ENCODE measurements around the gene SWSAP1.

DNA sequence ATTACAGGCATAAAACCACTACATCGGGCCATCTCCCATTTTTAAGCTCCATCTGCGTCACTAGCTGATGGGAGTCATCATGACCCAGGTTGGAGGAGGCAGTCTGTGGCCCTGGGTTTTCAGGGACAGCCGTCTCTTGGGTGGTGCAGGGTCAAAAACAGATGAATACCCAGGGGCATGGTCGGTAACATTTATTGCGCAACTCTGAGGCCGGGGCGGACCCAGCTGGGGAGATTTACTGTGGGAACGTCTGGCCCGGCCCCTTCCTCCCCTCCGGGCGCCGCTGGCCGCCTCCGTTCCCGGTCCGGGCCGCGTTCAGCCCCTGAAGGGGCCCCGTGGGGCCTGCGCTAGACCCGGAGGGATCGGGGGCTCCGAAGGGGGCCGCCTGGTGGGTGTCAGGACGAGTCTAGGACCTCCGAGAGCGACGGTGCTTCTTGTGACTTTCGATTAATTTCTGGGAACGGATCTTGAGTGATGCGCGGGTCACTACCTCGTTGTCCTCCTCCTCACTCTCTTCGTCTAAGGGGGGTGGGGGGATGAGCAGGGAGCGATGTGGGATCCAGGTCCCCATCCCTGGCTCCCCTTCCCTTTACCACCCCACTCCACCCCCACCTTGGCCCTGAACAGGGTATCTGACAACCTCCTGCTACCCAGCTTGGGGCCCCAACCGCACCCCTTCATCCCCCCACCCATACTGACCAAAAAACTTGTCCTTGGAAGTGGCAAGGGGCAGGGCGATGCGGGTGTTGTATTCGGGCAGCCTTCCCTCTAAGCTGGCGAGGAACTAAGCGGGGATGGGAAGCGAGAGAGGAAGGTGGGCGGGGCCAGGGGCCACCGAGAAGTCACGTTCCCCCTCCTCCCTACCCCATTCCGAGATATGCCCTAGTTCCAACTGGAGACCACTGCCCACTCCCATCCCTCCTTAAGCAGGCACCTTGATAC is 46.2 kb downstream of the SWSAP1 start:
- TF ChIP-seq POLR2A (IDR thresholded peaks at IDR 0.05) (no peak), POLR2AphosphoS5 (IDR thresholded peaks at IDR 0.05; ENCODE audit: insufficient read depth in 1 of 2, low read depth in 1 of 2) (peak; percentile 18 to 75)
- TF ChIP-seq, protein P1, sequence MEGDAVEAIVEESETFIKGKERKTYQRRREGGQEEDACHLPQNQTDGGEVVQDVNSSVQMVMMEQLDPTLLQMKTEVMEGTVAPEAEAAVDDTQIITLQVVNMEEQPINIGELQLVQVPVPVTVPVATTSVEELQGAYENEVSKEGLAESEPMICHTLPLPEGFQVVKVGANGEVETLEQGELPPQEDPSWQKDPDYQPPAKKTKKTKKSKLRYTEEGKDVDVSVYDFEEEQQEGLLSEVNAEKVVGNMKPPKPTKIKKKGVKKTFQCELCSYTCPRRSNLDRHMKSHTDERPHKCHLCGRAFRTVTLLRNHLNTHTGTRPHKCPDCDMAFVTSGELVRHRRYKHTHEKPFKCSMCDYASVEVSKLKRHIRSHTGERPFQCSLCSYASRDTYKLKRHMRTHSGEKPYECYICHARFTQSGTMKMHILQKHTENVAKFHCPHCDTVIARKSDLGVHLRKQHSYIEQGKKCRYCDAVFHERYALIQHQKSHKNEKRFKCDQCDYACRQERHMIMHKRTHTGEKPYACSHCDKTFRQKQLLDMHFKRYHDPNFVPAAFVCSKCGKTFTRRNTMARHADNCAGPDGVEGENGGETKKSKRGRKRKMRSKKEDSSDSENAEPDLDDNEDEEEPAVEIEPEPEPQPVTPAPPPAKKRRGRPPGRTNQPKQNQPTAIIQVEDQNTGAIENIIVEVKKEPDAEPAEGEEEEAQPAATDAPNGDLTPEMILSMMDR (IDR thresholded peaks at IDR 0.05), result no peak
